Left ventricle myocardium inferior (tissue), 1 donor: ENCODE results near the gene MACROD1. TPM values are rescaled to one million over a fixed set of nuclear protein-coding genes. Genes with fewer than 3 reads are reported as not detected.

Experiments used
- DNase-seq: peaks from one replicate; pipeline ENCODE4 v3.0.0-alpha.2; 2020
- H3K27ac ChIP-seq: fragments of 200-600 bp; replicated peaks from 2 replicates; pipeline ENCODE4 v1.8.0; 2021
- H3K27me3 ChIP-seq: fragments of 200-600 bp; 2 replicates; pipeline ENCODE4 v1.8.0; 2021; ENCODE audit warnings: low read depth
- H3K36me3 ChIP-seq: fragments of 200-600 bp; 2 replicates; pipeline ENCODE4 v1.8.0; 2021
- H3K4me1 ChIP-seq: fragments of 200-600 bp; 2 replicates; pipeline ENCODE4 v1.8.0; 2021
- H3K4me3 ChIP-seq: fragments of 200-600 bp; 2 replicates; pipeline ENCODE4 v1.8.0; 2021; ENCODE audit warnings: mild to moderate bottlenecking, moderate library complexity
- H3K9me3 ChIP-seq: fragments of 200-600 bp; replicated peaks from 2 replicates; pipeline ENCODE4 v1.8.0; 2021
- CTCF ChIP-seq: fragments of 200-600 bp; IDR thresholded peaks from 2 replicates; pipeline ENCODE4 v1.8.0; 2021; ENCODE audit warnings: antibody characterized with exemption, mild to moderate bottlenecking, borderline replicate concordance
- intact Hi-C: fragments of 100-400 bp; cut with micrococcal nuclease; formaldehyde crosslinking; loops from one replicate; pipeline ENCODE4 v1.11.0; 2022
- total RNA-seq: library from RNA; stranded (reverse); fragmentation: NEBNext Ultra II Directional; extraction: Animal tissue kit (Norgen Biotek cat#: 25700); gene quantifications from one replicate; pipeline ENCODE4 v1.2.1, GENCODE V29; 2021
- donor health status: DM: no; HTN: yes; CAD: no; lungs with severe emphysema.

The MACROD1 gene
- total RNA-seq, 1 donor from 2014 or later, result 127 TPM

GRCh38 chr11:64081745-64082442 is 84.0 kb downstream of the MACROD1 start:
- no peak for DNase-seq
- TF ChIP-seq CTCF, result no peak
- H3K27me3 ChIP-seq, result no peaks in the 10 kb centered on the region
- no peaks in the 10 kb centered on the region for H3K36me3 ChIP-seq
- no peak overlapping the region for H3K4me3 ChIP-seq
- H3K27ac ChIP-seq, result no peak overlapping the region
- intact Hi-C loops, result no loop called here
- peaks cover 47% of the 10 kb centered on the region for H3K4me1 ChIP-seq
- H3K9me3 ChIP-seq, result no peaks in the 10 kb centered on the region

GRCh38 chr11:64080390-64080789 is 85.5 kb downstream of the MACROD1 start:
- DNase-seq, result no peak
- Histone ChIP-seq H3K4me1 (peaks cover 51% of the 10 kb centered on the region), H3K27me3 (no peaks in the 10 kb centered on the region), H3K27ac (no peak overlapping the region), H3K4me3 (no peak overlapping the region), H3K36me3 (no peaks in the 10 kb centered on the region), H3K9me3 (no peaks in the 10 kb centered on the region)
- intact Hi-C loops, result no loop called here
- no peak for TF ChIP-seq CTCF

GRCh38 chr11:64078905-64079304 is 87.0 kb downstream of the MACROD1 start:
- no peak for DNase-seq
- H3K27ac ChIP-seq, result no peak overlapping the region
- TF ChIP-seq CTCF, result no peak
- no peak overlapping the region for H3K4me3 ChIP-seq
- no peaks in the 10 kb centered on the region for H3K9me3 ChIP-seq
- intact Hi-C loops, result no loop called here
- H3K27me3 ChIP-seq, result no peaks in the 10 kb centered on the region
- H3K4me1 ChIP-seq, result peaks cover 53% of the 10 kb centered on the region
- no peaks in the 10 kb centered on the region for H3K36me3 ChIP-seq

DNA sequence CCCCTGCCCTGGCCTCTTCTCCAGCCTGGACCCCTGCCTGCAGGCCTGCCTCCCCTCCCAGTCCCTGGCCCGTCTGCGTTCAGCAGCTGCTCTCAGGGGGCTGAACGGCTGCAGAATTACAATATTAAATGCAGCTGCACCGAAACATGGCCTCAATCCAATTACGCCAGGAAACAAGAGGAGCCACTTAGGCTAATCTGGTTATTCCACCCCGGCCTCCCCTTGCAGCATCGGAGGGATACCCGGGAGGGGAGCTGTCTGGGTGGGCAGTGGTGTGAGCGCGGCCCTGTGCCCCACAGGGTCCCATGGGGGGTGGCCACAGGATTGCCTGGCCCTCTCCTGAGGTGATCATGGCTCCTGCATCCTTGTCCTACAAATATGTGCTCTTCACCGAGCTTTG is 87.6 kb downstream of the MACROD1 start:
- intact Hi-C loops, result no loop called here
- H3K4me1 ChIP-seq, result peaks cover 56% of the 10 kb centered on the region
- no peaks in the 10 kb centered on the region for H3K27me3 ChIP-seq
- no peak overlapping the region for H3K27ac ChIP-seq
- no peaks in the 10 kb centered on the region for H3K9me3 ChIP-seq
- no peak for DNase-seq
- H3K4me3 ChIP-seq, result no peak overlapping the region
- H3K36me3 ChIP-seq, result no peaks in the 10 kb centered on the region
- no peak for TF ChIP-seq CTCF

GRCh38 chr11:64077607-64078006 is 88.3 kb downstream of the MACROD1 start:
- Histone ChIP-seq H3K4me3 (no peak overlapping the region), H3K4me1 (peaks cover 62% of the 10 kb centered on the region), H3K9me3 (no peaks in the 10 kb centered on the region), H3K27ac (no peak overlapping the region), H3K36me3 (no peaks in the 10 kb centered on the region), H3K27me3 (no peaks in the 10 kb centered on the region)
- intact Hi-C loops, result no loop called here
- no peak for TF ChIP-seq CTCF
- no peak for DNase-seq
